ENCODE measurements around the gene ATG10.
"Not testable (repeated sequence)": the region's sequence is repeated elsewhere in the genome, so short reads cannot be mapped to it uniquely, and the experiment has no call there.

ATG10 gene

GRCh38 chr5:82130602-82131001 is 158.8 kb downstream of the ATG10 start:
- Mint-ChIP-seq H3K36me3 (ENCODE audit: insufficient read depth) (no peaks in the 10 kb centered on the region), H3K4me3 (no peak overlapping the region), H3K9me3 (peaks cover 10 to 20% of the 10 kb centered on the region in 2 donors), H3K27me3 (no peaks in the 10 kb centered on the region), H3K4me1 (ENCODE audit: low read depth in 2 of 2) (no peaks in the 10 kb centered on the region), H3K27ac (no peak overlapping the region)
- ATAC-seq (replicated peaks): no peak
- DNase-seq: no peak

- H3K4me3 Mint-ChIP-seq: no peak overlapping the region
- peaks cover 6 to 10% of the 10 kb centered on the region in 2 donors for H3K9me3 Mint-ChIP-seq
- no peaks in the 10 kb centered on the region for H3K36me3 Mint-ChIP-seq (ENCODE audit: insufficient read depth)
- peak overlapping the region in 1 of 2 donors; percentile 71 for H3K27ac Mint-ChIP-seq
- H3K4me1 Mint-ChIP-seq (ENCODE audit: low read depth in 2 of 2): no peaks in the 10 kb centered on the region
- no peak for ATAC-seq (replicated peaks)
- H3K27me3 Mint-ChIP-seq: no peaks in the 10 kb centered on the region
- no peak for DNase-seq
Observed at GRCh38 chr5:82137205-82137604, 165.4 kb downstream of the ATG10 start.

- not testable (repeated sequence) for DNase-seq; H3K27ac Mint-ChIP-seq; H3K4me3 Mint-ChIP-seq; H3K9me3 Mint-ChIP-seq; H3K27me3 Mint-ChIP-seq; H3K36me3 Mint-ChIP-seq (ENCODE audit: insufficient read depth); H3K4me1 Mint-ChIP-seq (ENCODE audit: low read depth in 2 of 2); ATAC-seq (replicated peaks)
Observed at GRCh38 chr5:82139837-82140236, 168.0 kb downstream of the ATG10 start.

GRCh38 chr5:82142217-82142841 is 170.5 kb downstream of the ATG10 start:
- DNase-seq (no peak), ATAC-seq (replicated peaks) (no peak)
- no peaks in the 10 kb centered on the region for H3K4me1 Mint-ChIP-seq (ENCODE audit: low read depth in 2 of 2)
- H3K36me3 Mint-ChIP-seq (ENCODE audit: insufficient read depth): no peaks in the 10 kb centered on the region
- H3K4me3 Mint-ChIP-seq: no peak overlapping the region
- H3K27ac Mint-ChIP-seq: no peak overlapping the region
- no peaks in the 10 kb centered on the region for H3K27me3 Mint-ChIP-seq
- H3K9me3 Mint-ChIP-seq: peaks cover under 1 to 1% of the 10 kb centered on the region in 2 donors

- no peaks in the 10 kb centered on the region for H3K36me3 Mint-ChIP-seq (ENCODE audit: insufficient read depth)
- no peak for ATAC-seq (replicated peaks)
- no peak for DNase-seq
- no peak overlapping the region for H3K27ac Mint-ChIP-seq
- H3K9me3 Mint-ChIP-seq: no peaks in the 10 kb centered on the region
- no peaks in the 10 kb centered on the region for H3K4me1 Mint-ChIP-seq (ENCODE audit: low read depth in 2 of 2)
- no peaks in the 10 kb centered on the region for H3K27me3 Mint-ChIP-seq
- H3K4me3 Mint-ChIP-seq: no peak overlapping the region
Observed at GRCh38 chr5:82142928-82143577, 171.2 kb downstream of the ATG10 start.

GRCh38 chr5:82147860-82148573 is 176.2 kb downstream of the ATG10 start:
- no peaks in the 10 kb centered on the region for H3K4me1 Mint-ChIP-seq (ENCODE audit: low read depth in 2 of 2)
- no peak overlapping the region for H3K4me3 Mint-ChIP-seq
- no peaks in the 10 kb centered on the region for H3K9me3 Mint-ChIP-seq
- H3K36me3 Mint-ChIP-seq (ENCODE audit: insufficient read depth): no peaks in the 10 kb centered on the region
- ATAC-seq (replicated peaks): no peak
- no peak for DNase-seq
- H3K27me3 Mint-ChIP-seq: no peaks in the 10 kb centered on the region
- H3K27ac Mint-ChIP-seq: no peak overlapping the region

GRCh38 chr5:82149434-82149833 is 177.6 kb downstream of the ATG10 start:
- Mint-ChIP-seq H3K27ac (no peak overlapping the region), H3K36me3 (ENCODE audit: insufficient read depth) (no peaks in the 10 kb centered on the region), H3K27me3 (no peaks in the 10 kb centered on the region), H3K4me3 (no peak overlapping the region), H3K9me3 (no peaks in the 10 kb centered on the region), H3K4me1 (ENCODE audit: low read depth in 2 of 2) (no peaks in the 10 kb centered on the region)
- DNase-seq: no peak
- ATAC-seq (replicated peaks): no peak

- Mint-ChIP-seq H3K36me3 (ENCODE audit: insufficient read depth) (no peaks in the 10 kb centered on the region), H3K4me1 (ENCODE audit: low read depth in 2 of 2) (no peaks in the 10 kb centered on the region), H3K27ac (peak overlapping the region in 1 of 2 donors; percentile 29), H3K9me3 (no peaks in the 10 kb centered on the region), H3K27me3 (no peaks in the 10 kb centered on the region), H3K4me3 (no peak overlapping the region)
- DNase-seq (no peak), ATAC-seq (replicated peaks) (no peak)
Observed at GRCh38 chr5:82150559-82150958, 178.7 kb downstream of the ATG10 start.

GRCh38 chr5:82151204-82151603 is 179.4 kb downstream of the ATG10 start:
- H3K27ac Mint-ChIP-seq: no peak overlapping the region
- no peaks in the 10 kb centered on the region for H3K36me3 Mint-ChIP-seq (ENCODE audit: insufficient read depth)
- ATAC-seq (replicated peaks) (no peak), DNase-seq (no peak)
- no peaks in the 10 kb centered on the region for H3K4me1 Mint-ChIP-seq (ENCODE audit: low read depth in 2 of 2)
- H3K4me3 Mint-ChIP-seq: no peak overlapping the region
- no peaks in the 10 kb centered on the region for H3K9me3 Mint-ChIP-seq
- no peaks in the 10 kb centered on the region for H3K27me3 Mint-ChIP-seq

- Mint-ChIP-seq H3K4me1 (ENCODE audit: low read depth in 2 of 2) (no peaks in the 10 kb centered on the region), H3K9me3 (no peaks in the 10 kb centered on the region), H3K4me3 (no peak overlapping the region), H3K36me3 (ENCODE audit: insufficient read depth) (no peaks in the 10 kb centered on the region), H3K27ac (peak overlapping the region in 1 of 2 donors; percentile 10), H3K27me3 (no peaks in the 10 kb centered on the region)
- DNase-seq (no peak), ATAC-seq (replicated peaks) (no peak)
Observed at GRCh38 chr5:82151662-82152061, 179.8 kb downstream of the ATG10 start.

- DNase-seq: no peak
- no peaks in the 10 kb centered on the region for H3K27me3 Mint-ChIP-seq
- no peak overlapping the region for H3K27ac Mint-ChIP-seq
- no peak for ATAC-seq (replicated peaks)
- H3K36me3 Mint-ChIP-seq (ENCODE audit: insufficient read depth): no peaks in the 10 kb centered on the region
- no peak overlapping the region for H3K4me3 Mint-ChIP-seq
- no peaks in the 10 kb centered on the region for H3K9me3 Mint-ChIP-seq
- H3K4me1 Mint-ChIP-seq (ENCODE audit: low read depth in 2 of 2): no peaks in the 10 kb centered on the region
Observed at GRCh38 chr5:82152978-82153481, 181.2 kb downstream of the ATG10 start.

GRCh38 chr5:82154776-82155175 is 183.0 kb downstream of the ATG10 start:
- H3K36me3 Mint-ChIP-seq (ENCODE audit: insufficient read depth): no peaks in the 10 kb centered on the region
- no peak for DNase-seq
- no peak overlapping the region for H3K4me3 Mint-ChIP-seq
- no peaks in the 10 kb centered on the region for H3K9me3 Mint-ChIP-seq
- H3K4me1 Mint-ChIP-seq (ENCODE audit: low read depth in 2 of 2): no peaks in the 10 kb centered on the region
- ATAC-seq (replicated peaks): no peak
- H3K27ac Mint-ChIP-seq: no peak overlapping the region
- no peaks in the 10 kb centered on the region for H3K27me3 Mint-ChIP-seq

GRCh38 chr5:82155305-82155704 is 183.5 kb downstream of the ATG10 start:
- Mint-ChIP-seq H3K9me3 (no peaks in the 10 kb centered on the region), H3K27me3 (no peaks in the 10 kb centered on the region), H3K36me3 (ENCODE audit: insufficient read depth) (no peaks in the 10 kb centered on the region), H3K4me1 (ENCODE audit: low read depth in 2 of 2) (no peaks in the 10 kb centered on the region), H3K4me3 (no peak overlapping the region), H3K27ac (no peak overlapping the region)
- ATAC-seq (replicated peaks) (no peak), DNase-seq (no peak)

GRCh38 chr5:82156874-82157273 is 185.1 kb downstream of the ATG10 start:
- ATAC-seq (replicated peaks) (no peak), DNase-seq (no peak)
- Mint-ChIP-seq H3K27me3 (no peaks in the 10 kb centered on the region), H3K9me3 (no peaks in the 10 kb centered on the region), H3K36me3 (ENCODE audit: insufficient read depth) (no peaks in the 10 kb centered on the region), H3K27ac (no peak overlapping the region), H3K4me3 (no peak overlapping the region), H3K4me1 (ENCODE audit: low read depth in 2 of 2) (no peaks in the 10 kb centered on the region)
